NCI-H2196 (cell line): ENCODE data around the gene NEK2.

Source experiments
- DNase-seq: peaks from one replicate; lab custom pipeline; 2025; ENCODE audit not compliant: unreplicated experiment; lab: John Stamatoyannopoulos, UW

Gene NEK2

GRCh38 chr1:211612786-211613107, 62.7 kb downstream of the NEK2 start:
- no peak for DNase-seq
